Measurements from ENCODE around the gene MAP3K20. TPM values are rescaled to one million over a fixed set of nuclear protein-coding genes. Genes with fewer than 3 reads are reported as not detected.
"Not testable (repeated sequence)": the region's sequence is repeated elsewhere in the genome, so short reads cannot be mapped to it uniquely, and the experiment has no call there.

The MAP3K20 gene
- total and polyA plus RNA-seq, 2 experiments from 2014 or later: 151 to 169 TPM

- Histone ChIP-seq H3K4me3 (no peak overlapping the region), H3K9me3 (ENCODE audit: low read depth) (no peaks in the 10 kb centered on the region), H3K27me3 (no peaks in the 10 kb centered on the region), H3K4me1 (ENCODE audit: low read depth) (peaks cover 5% of the 10 kb centered on the region), H3K36me3 (no peaks in the 10 kb centered on the region), H3K27ac (no peak overlapping the region)
- DNase-seq (ENCODE audit: low read depth in 1 of 2, low spot score in 1 of 2): no peak
- TF ChIP-seq CTCF (IDR thresholded peaks at IDR 0.05; ENCODE audit: low read depth, low read length): no peak
Observed at GRCh38 chr2:173280853-173281252, 205.2 kb downstream of the MAP3K20 start.

- H3K4me3 ChIP-seq; H3K27ac ChIP-seq; H3K27me3 ChIP-seq; DNase-seq (ENCODE audit: low read depth in 1 of 2, low spot score in 1 of 2); H3K4me1 ChIP-seq (ENCODE audit: low read depth); H3K36me3 ChIP-seq; H3K9me3 ChIP-seq (ENCODE audit: low read depth): not testable (repeated sequence)
Observed at GRCh38 chr2:173281898-173282297, 206.3 kb downstream of the MAP3K20 start.

GRCh38 chr2:173282795-173283545 is 207.3 kb downstream of the MAP3K20 start:
- no peak for TF ChIP-seq CTCF (IDR thresholded peaks at IDR 0.05; ENCODE audit: low read depth, low read length)
- no peak overlapping the region for H3K27ac ChIP-seq
- no peaks in the 10 kb centered on the region for H3K27me3 ChIP-seq
- H3K4me3 ChIP-seq: no peak overlapping the region
- H3K4me1 ChIP-seq (ENCODE audit: low read depth): peaks cover 9% of the 10 kb centered on the region
- DNase-seq (ENCODE audit: low read depth in 1 of 2, low spot score in 1 of 2): no peak
- no peaks in the 10 kb centered on the region for H3K36me3 ChIP-seq
- no peaks in the 10 kb centered on the region for H3K9me3 ChIP-seq (ENCODE audit: low read depth)

DNA sequence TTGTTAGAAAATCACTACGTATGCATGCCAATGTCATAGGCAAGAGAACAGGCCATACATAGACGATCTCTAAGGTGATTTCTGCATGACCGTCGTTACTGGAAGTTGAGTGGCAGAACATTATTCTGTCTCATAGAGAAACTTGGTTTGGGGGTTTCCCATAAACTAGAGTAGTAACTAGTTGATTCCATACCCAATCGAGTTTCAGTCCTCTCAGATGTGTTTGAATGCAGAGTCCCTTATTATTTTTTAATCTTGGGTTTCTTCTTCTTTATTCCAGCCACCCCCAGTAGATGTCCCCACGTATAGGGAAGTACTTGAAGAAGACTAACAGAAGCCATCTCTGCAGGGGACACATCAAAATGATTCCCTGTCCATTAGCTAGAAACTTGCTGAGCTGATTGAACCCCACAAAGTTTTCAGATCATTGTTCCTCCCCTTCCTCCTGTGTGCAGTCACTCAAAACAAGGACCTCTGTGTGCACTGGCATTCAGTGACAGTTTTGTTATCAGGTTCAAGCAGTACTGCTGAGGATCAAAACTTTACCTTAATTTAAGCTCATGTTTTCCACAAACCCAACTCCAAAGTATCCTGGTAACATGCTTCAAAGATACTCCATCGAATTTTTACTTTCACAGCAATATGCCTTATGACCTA is 210.6 kb downstream of the MAP3K20 start:
- TF ChIP-seq CTCF (IDR thresholded peaks at IDR 0.05; ENCODE audit: low read depth, low read length): no peak
- Histone ChIP-seq H3K9me3 (ENCODE audit: low read depth) (no peaks in the 10 kb centered on the region), H3K27me3 (no peaks in the 10 kb centered on the region), H3K4me1 (ENCODE audit: low read depth) (peaks cover 10% of the 10 kb centered on the region), H3K4me3 (no peak overlapping the region), H3K36me3 (no peaks in the 10 kb centered on the region), H3K27ac (no peak overlapping the region)
- no peak for DNase-seq (ENCODE audit: low read depth in 1 of 2, low spot score in 1 of 2)

- Histone ChIP-seq H3K4me1 (ENCODE audit: low read depth) (peaks cover 10% of the 10 kb centered on the region), H3K36me3 (no peaks in the 10 kb centered on the region), H3K9me3 (ENCODE audit: low read depth) (no peaks in the 10 kb centered on the region), H3K4me3 (no peak overlapping the region), H3K27me3 (no peaks in the 10 kb centered on the region), H3K27ac (no peak overlapping the region)
- no peak for DNase-seq (ENCODE audit: low read depth in 1 of 2, low spot score in 1 of 2)
- TF ChIP-seq CTCF (IDR thresholded peaks at IDR 0.05; ENCODE audit: low read depth, low read length): no peak
Observed at GRCh38 chr2:173287594-173287993, 211.9 kb downstream of the MAP3K20 start.

- TF ChIP-seq CTCF (IDR thresholded peaks at IDR 0.05; ENCODE audit: low read depth, low read length): no peak
- no peaks in the 10 kb centered on the region for H3K27me3 ChIP-seq
- peak in 1 of 2 donors; percentile 43 for DNase-seq (ENCODE audit: low read depth in 1 of 2, low spot score in 1 of 2)
- H3K27ac ChIP-seq: no peak overlapping the region
- H3K36me3 ChIP-seq: no peaks in the 10 kb centered on the region
- no peaks in the 10 kb centered on the region for H3K9me3 ChIP-seq (ENCODE audit: low read depth)
- no peak overlapping the region for H3K4me3 ChIP-seq
- peaks cover 10% of the 10 kb centered on the region for H3K4me1 ChIP-seq (ENCODE audit: low read depth)
Observed at GRCh38 chr2:173288561-173288960, 212.9 kb downstream of the MAP3K20 start.
